HG02571 (cell line): ENCODE data around the gene TMEM79.
A peak's percentile ranks its signal among the peaks of the same experiment; 100 is the strongest.
"Not testable (repeated sequence)": the region's sequence is repeated elsewhere in the genome, so short reads cannot be mapped to it uniquely, and the experiment has no call there.

ENCODE experiments used
- ATAC-seq: cut with Tn5 transposase; IDR thresholded peaks from one replicate; pipeline ENCODE4 v1.9.1; 2021; ENCODE audit warnings: mild to moderate bottlenecking, moderate library complexity; ENCODE audit not compliant: unreplicated experiment

Gene TMEM79

GRCh38 chr1:156298852-156299357 lies 14.8 kb downstream of the TMEM79 start, which contains the start of gene VHLL:
Gene VHLL (minus strand): TSS chr1:156299307. CDS start chr1:156299189, 118 bp downstream.
- no peak for ATAC-seq

GRCh38 chr1:156303241-156303640 lies 19.1 kb downstream of the TMEM79 start:
- ATAC-seq, result no peak

- ATAC-seq, result no peak
Observed at GRCh38 chr1:156305215-156305614, 21.1 kb downstream of the TMEM79 start.

- no peak for ATAC-seq
Observed at GRCh38 chr1:156308078-156308477, 24.0 kb downstream of the TMEM79 start.

- no peak for ATAC-seq
Observed at GRCh38 chr1:156310962-156311361, 26.8 kb downstream of the TMEM79 start.

- ATAC-seq, result no peak
Observed at GRCh38 chr1:156316909-156317308, 32.8 kb downstream of the TMEM79 start.

GRCh38 chr1:156319664-156320063 lies 35.5 kb downstream of the TMEM79 start:
- no peak for ATAC-seq

- no peak for ATAC-seq
Observed at GRCh38 chr1:156320560-156320959, 36.4 kb downstream of the TMEM79 start.

- not testable (repeated sequence) for ATAC-seq
Observed at GRCh38 chr1:156323179-156323578, 39.1 kb downstream of the TMEM79 start.

GRCh38 chr1:156336242-156336641 lies 52.1 kb downstream of the TMEM79 start:
- no peak for ATAC-seq

GRCh38 chr1:156337052-156337887 lies 53.1 kb downstream of the TMEM79 start:
- ATAC-seq, result no peak

- no peak for ATAC-seq
Observed at GRCh38 chr1:156337888-156338179, 53.7 kb downstream of the TMEM79 start.

GRCh38 chr1:156338180-156338976 lies 54.3 kb downstream of the TMEM79 start, which contains the start of the genes CCT3 and TSACC:
Gene CCT3 (minus strand): TSS chr1:156338292. CDS start chr1:156338184, 108 bp downstream.
Gene TSACC (plus strand): TSS chr1:156338526. CDS start chr1:156339758, 1,232 bp downstream.
- ATAC-seq, result peak; percentile 93
